NCI-H1092 treated with DMSO at 0.1 percent for 48 hours (cell line): ENCODE measurements around the gene ROCK1.
A peak's percentile ranks its signal among the peaks of the same experiment; 100 is the strongest.
"Not testable (repeated sequence)": the region's sequence is repeated elsewhere in the genome, so short reads cannot be mapped to it uniquely, and the experiment has no call there.

Experiments
- DNase-seq: peaks from one replicate; lab custom pipeline; 2025; lab: John Stamatoyannopoulos, UW

ROCK1 gene

GRCh38 chr18:21111346-21112139 is at the start of gene ROCK1:
TSS of gene ROCK1 (minus strand) at chr18:21111813. CDS start at chr18:21110910, 903 bp downstream.
- DNase-seq = peak; percentile 90

GRCh38 chr18:21155443-21155842 is 43.8 kb upstream of the ROCK1 start:
- DNase-seq = no peak

- DNase-seq = no peak
Observed at GRCh38 chr18:21146016-21146415, 34.4 kb upstream of the ROCK1 start.

DNA sequence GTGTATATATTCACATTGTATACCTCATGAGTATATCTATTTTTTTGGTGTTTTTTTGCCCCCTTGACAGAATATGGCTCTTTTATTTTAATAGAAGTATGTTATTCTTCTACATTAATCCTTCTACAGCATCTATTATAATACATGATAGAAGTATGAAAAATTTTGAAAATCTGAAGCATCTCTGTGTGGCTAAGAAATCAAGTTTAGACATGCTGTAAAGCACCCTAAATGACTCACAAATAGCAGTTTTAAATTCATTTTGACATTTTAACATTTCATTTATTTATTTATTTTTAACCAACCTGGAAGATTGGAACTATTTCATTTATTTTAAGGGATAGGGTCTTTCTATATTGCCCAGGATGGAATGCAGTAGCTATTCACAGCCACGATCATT is 33.8 kb upstream of the ROCK1 start:
- no peak for DNase-seq

GRCh38 chr18:21141668-21142422 is 30.2 kb upstream of the ROCK1 start:
- DNase-seq = no peak

- DNase-seq = not testable (repeated sequence)
Observed at GRCh38 chr18:21137719-21138488, 26.3 kb upstream of the ROCK1 start.

GRCh38 chr18:21134895-21135294 is 23.3 kb upstream of the ROCK1 start:
- no peak for DNase-seq

DNA sequence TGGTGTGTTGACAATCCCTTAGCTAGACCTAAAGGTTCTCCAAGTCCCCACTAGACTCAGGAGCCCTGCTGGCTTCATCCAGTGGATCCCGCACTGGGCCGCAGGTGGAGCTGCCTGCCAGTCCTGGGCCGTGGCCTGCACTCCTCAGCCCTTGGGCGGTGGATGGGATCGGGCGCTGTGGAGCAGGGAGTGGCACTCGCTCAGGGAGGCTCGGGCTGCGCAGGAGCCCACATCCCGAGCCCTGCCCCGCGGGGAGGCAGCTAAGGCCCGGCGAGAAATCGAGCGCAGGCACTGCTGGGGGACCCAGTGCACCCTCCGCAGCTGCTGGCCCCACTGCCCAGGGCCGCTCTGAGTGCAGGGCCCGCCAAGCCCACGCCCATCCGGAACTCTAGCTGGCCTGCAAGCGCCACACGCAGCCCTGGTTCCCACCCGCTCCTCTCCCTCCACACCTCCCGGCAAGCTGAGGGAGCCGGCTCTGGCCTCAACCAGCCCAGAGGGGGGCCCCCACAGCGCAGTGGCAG is 20.8 kb upstream of the ROCK1 start:
- no peak for DNase-seq

DNA sequence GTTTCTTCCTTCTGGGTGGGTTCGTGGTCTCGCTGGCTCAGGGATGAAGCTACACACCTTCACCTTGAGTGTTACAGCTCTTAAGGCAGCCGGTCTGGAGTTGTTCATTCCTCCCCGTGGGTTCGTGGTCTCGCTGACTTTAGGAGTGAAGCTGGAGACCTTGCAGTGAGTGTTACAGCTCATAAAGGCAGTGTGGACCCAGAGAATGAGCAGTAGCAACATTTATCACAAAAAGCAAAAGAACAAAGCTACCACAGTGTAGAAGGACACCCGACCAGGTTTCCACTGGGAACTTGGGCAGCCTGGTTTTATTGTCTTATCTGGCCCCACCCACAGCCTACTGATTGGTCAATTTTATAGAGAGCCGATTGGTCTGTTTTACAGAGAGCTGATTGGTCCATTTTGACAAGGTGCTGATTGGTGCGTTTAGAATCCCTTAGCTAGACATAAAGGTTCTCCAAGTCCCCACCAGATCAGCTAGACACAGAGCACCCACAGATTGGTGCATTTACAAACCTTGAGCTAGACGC is 20.1 kb upstream of the ROCK1 start:
- DNase-seq = no peak

- DNase-seq = no peak
Observed at GRCh38 chr18:21129566-21130216, 18.1 kb upstream of the ROCK1 start.

DNA sequence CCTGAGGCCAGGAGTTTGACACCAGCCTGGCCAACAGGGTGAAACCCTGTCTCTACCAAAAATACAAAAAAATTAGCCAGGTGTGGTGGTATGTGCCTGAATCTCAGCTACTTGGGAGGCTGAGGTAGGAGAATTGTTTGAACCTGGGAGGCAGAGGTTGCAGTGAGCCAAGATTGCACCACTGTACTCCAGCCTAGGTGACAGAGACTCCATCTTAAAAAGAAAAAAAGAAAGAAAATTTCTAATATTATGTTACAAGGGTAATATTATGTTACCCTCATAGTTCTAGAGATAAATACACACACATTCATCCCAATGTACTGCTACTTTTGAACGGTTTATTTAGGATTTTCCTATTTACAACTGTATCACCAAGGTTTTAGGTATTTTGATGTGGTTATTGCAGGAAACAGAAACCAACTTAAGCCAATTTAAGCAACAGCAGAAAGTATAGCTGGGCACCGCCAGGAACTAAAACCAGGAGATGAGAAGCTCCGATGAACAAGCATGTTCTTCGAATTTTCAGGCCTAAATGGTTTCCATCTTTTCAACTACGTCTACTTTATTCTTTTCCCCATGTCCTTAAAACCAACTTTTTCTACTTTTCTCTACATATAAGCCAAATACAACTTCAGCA is 11.8 kb upstream of the ROCK1 start:
- no peak for DNase-seq

- no peak for DNase-seq
Observed at GRCh38 chr18:21118806-21119205, 7.2 kb upstream of the ROCK1 start.

DNA sequence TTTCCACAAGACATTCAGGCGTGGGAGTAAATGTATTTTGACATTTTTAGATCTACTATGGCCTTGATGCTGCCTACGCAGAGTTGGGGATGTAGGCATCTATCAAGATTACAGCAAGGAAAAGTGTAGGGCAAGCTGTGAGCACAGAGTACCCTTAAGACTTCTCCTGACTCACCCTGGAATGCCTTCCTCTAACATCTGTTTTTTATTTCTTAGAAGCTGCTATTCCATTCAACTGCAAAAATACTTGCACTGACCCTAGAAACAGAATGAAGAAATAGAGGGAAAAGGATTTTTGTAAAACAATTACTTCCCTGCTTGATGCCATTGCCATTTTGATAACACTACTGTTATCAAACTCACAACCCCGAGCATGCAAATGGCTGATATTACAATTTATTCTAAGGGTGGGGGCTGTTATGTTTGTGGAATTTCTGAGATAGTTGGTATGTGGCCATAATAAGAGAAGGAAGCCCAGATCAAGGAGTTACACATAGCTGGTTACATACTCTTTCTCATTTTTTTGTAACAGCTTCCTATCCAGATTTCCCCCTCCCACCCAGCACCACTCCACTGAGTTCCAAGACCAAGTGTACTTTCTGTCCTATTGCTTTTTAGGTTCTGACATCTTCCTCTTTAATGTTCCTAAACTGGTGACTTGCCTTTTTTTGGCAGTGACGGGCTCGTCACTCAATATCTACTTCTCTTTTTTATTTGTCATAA is 6.0 kb upstream of the ROCK1 start:
- DNase-seq = no peak

DNA sequence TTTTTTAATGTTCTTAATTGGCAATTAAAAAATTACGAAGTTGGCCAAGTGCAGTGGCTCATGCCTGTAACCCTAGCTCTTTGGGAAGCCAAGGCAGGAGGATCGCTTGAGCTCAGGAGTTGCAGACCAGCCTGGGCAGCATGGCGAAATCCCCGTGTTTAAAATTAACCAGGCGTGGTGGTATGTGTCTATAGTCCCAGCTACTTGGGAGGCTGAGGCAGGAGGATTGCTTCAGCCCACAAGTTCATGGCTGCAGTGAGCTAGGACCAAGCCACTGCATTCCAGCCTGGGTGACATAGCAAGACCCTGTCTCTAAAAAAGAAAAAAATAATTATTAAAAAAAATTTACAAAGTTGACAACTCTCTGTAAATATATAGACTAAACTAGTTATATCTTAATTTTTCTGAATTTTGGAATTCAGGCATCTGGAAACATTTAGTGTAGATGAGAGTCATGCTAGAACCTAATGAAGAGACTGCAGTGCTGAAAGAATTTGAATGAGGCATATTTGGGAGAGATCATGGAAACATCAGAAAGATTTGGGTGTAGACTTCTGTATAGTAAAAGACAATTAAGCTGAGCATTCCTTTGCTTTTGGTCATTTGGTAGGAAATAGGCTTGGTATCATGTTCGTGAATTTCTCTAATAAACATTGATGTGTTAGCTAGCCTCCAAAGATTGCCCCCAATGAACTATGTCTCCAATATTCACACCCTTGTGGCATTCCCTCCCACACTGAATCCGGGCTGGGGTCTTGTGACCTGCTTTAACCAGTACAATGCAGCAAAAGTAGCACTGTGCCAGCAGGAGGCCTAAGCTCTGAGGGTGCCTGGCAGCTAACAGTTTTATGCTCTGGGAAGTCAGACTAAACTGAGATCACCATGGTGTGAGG is 4.2 kb upstream of the ROCK1 start:
- DNase-seq = no peak

DNA sequence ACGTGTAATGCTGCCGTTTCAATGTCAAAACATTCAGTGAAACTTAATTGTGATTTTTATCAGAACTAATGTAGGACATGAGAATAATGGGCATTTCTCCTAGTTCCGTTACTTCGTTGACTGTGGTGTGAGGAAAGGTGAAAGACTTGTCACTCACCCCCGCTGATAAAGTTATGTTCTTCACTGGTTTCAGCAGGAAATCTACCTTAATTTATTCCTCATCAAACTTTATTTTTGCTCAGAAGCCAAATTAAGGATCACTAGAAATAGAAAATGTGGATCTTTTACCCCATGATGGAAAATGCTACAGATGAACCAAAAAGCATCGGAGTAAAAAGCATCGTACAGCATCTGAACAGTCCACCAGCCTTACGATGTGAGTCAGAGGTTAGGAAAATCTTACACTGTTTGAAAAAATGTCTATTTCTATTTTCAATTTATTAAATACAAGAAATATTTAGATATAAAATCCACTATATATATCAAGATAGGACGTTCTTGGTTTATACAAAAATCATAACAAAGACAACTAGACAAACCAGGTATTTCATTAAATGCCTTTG is 1.0 kb upstream of the ROCK1 start:
- no peak for DNase-seq

GRCh38 chr18:21112140-21112473 is 494 bp upstream of the ROCK1 start:
- no peak for DNase-seq

GRCh38 chr18:21110713-21111345 is 784 bp downstream of the ROCK1 start:
- DNase-seq = peak; percentile 5

DNA sequence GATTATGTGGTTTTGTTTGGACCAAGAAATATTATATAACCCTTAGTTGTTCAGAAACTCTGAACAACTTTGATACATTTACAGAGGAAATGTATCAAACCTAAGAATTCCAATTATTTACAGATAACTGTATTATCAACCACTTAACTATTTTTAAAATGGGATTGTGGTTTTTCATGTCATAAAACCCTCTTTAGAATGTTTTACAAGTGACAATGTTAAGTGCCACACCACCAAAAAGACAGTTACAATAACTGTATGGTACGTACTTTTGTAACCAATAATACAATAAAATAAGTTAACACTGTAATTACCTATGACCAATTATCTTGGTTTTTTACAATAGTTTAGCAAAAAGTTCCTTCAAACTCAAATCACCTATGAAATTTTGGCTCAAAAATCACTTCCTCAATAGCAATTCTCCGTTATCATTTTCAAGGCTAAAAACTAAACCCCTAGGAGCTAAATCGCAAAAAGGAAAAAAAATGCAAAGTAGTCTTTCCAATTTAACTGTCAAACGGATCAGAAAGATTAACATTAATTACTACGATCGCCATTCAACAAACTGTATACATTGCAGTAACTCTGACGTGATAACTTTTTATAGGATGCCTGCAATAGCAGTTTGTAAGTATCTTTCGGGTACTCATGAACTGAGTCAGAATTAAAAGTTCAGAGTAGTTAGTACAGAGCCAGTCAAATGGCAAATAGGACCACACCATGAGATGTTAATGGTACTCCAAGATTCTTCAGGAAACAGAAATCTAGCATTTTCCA is 1.5 kb downstream of the ROCK1 start:
- DNase-seq = no peak
